ENCODE data around the gene NRARP. TPM values are rescaled to one million over a fixed set of nuclear protein-coding genes. Genes with fewer than 3 reads are reported as not detected.
A peak's percentile ranks its signal among the peaks of the same experiment; 100 is the strongest.

Gene NRARP
- total and polyA plus RNA-seq, 10 of the 15 experiments (the other 5 are each of a cell fraction or from before 2014, with no cell fraction given): 0.06 to 9.2 (median 2.2) TPM; not detected in 2

DNA sequence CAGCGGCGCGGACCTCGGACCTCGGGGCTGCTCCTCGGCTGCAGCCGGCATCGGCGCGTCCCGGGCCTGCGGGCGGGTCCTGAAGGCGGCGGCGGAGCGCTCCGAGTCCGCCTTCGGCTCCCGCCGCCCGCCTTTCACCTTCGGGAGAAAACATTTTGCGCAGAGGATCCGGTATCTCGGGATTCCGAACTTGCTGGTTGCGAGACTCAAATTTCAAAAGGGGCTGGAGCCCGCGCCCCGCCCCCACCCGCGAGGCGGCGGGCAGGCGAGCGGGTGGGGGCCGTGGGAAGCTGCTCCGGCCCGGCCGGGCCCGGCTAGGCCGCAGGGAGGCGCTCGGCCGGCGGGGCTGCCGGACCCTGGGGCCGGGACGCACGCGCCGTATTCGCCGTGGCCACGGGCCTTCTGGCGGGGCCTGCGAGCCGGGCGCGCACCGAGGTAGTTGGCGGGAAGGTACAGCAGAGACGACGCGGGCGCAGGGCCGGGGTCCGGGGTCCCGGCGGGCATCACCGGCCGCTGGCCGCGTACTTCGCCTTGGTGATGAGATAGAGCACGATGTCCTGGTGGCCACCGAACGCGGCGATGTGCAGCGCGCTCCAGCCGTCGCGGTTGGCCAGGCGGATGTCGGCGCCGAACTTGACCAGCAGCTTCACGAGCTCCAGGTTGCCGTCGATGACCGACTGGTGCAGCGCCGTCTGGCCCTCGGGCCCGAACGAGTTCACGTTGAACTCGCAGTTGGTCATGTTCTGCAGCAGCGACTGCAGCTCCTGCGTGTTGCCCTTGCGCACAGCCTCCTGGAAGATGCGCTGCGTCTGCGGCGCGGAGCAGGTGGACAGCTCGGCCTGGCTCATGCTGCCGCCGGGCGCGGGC is 757 bp downstream of the NRARP start (continued):
- TF ChIP-seq HDAC6 (IDR thresholded peaks at IDR 0.05; ENCODE audit: unreplicated experiment) (peak; percentile 74), SIN3A (IDR thresholded peaks at IDR 0.05; ENCODE audit: low read depth, low read length) (peak; percentile 41; the same call in 1 of the 2 replicates), EGR1 (IDR thresholded peaks at IDR 0.05; ENCODE audit: borderline replicate concordance in 1 of 2, low read depth in 2 of 2, low read length in 2 of 2) (no peak), LARP7 (IDR thresholded peaks at IDR 0.05) (0 out of 2 replicates have a peak, but pooled peaks have one; percentile 16), SP1 (IDR thresholded peaks at IDR 0.05; ENCODE audit: low read depth, low read length) (no peak), MEF2B (IDR thresholded peaks at IDR 0.05; ENCODE audit: partially characterized antibody, poor library complexity, severe bottlenecking) (no peak), MYC (IDR thresholded peaks at IDR 0.05; ENCODE audit: insufficient read depth, insufficient read length, insufficient replicate concordance, low read length, severe bottlenecking) (no peak), SMC3 (IDR thresholded peaks at IDR 0.05; ENCODE audit: borderline replicate concordance, low read length) (no peak), ASH2L (IDR thresholded peaks at IDR 0.05; ENCODE audit: borderline replicate concordance, low read depth) (no peak), ZNF274 (IDR thresholded peaks at IDR 0.05; ENCODE audit: insufficient read depth, insufficient read length) (no peak), ZZZ3 (IDR thresholded peaks at IDR 0.05; ENCODE audit: control insufficient read depth, insufficient read length, low read depth) (no peak), SMARCA5 (IDR thresholded peaks at IDR 0.05) (peak; percentile 50; the same call in 1 of the 2 replicates), CEBPB (IDR thresholded peaks at IDR 0.05; ENCODE audit: borderline replicate concordance in 1 of 2, low read depth in 2 of 2, low read length in 2 of 2) (no peak), ZBED1 (IDR thresholded peaks at IDR 0.05; ENCODE audit: borderline replicate concordance) (no peak), ZSCAN29 (IDR thresholded peaks at IDR 0.05) (no peak), FOS (IDR thresholded peaks at IDR 0.05; ENCODE audit: borderline replicate concordance, extremely low read depth, insufficient read length) (no peak), BHLHE40 (IDR thresholded peaks at IDR 0.05; ENCODE audit: borderline replicate concordance in 1 of 2, low read depth in 2 of 2, low read length in 1 of 2) (peak in 1 of 2 experiments; percentile 70; a peak in 2 of 4 replicates), POLR2A (IDR thresholded peaks at IDR 0.05; ENCODE audit: low read depth, low read length) (peak; percentile 3; the same call in 1 of the 2 replicates), GABPA (IDR thresholded peaks at IDR 0.05; ENCODE audit: low read depth) (no peak), RELA (IDR thresholded peaks at IDR 0.05; ENCODE audit: borderline replicate concordance, partially characterized antibody) (no peak), EED (IDR thresholded peaks at IDR 0.05; ENCODE audit: low read depth) (no peak), SRF (IDR thresholded peaks at IDR 0.05; ENCODE audit: low read depth in 2 of 2, low read length in 2 of 2) (no peak), CHD1 (IDR thresholded peaks at IDR 0.05; ENCODE audit: low read depth, low read length) (no peak), RAD21 (IDR thresholded peaks at IDR 0.05; ENCODE audit: insufficient read depth, low read depth, low read length) (peak; percentile 25; the same call in 1 of the 2 replicates), FOXM1 (IDR thresholded peaks at IDR 0.05; ENCODE audit: low read depth, low read length) (no peak), POLR2AphosphoS5 (IDR thresholded peaks at IDR 0.05; ENCODE audit: low read length) (no peak), IKZF1 (conservative IDR thresholded peaks at IDR 0.05) (peak; percentile 80), NR2F1 (conservative IDR thresholded peaks at IDR 0.05) (peak; percentile 32; the same call in 1 of the 2 replicates)
- TF ChIP-seq, protein P1, sequence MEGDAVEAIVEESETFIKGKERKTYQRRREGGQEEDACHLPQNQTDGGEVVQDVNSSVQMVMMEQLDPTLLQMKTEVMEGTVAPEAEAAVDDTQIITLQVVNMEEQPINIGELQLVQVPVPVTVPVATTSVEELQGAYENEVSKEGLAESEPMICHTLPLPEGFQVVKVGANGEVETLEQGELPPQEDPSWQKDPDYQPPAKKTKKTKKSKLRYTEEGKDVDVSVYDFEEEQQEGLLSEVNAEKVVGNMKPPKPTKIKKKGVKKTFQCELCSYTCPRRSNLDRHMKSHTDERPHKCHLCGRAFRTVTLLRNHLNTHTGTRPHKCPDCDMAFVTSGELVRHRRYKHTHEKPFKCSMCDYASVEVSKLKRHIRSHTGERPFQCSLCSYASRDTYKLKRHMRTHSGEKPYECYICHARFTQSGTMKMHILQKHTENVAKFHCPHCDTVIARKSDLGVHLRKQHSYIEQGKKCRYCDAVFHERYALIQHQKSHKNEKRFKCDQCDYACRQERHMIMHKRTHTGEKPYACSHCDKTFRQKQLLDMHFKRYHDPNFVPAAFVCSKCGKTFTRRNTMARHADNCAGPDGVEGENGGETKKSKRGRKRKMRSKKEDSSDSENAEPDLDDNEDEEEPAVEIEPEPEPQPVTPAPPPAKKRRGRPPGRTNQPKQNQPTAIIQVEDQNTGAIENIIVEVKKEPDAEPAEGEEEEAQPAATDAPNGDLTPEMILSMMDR (IDR thresholded peaks at IDR 0.05 in 2 of 3, conservative IDR thresholded peaks at IDR 0.05 in 1 of 3; ENCODE audit: control insufficient read depth in 2 of 3, extremely low read depth in 1 of 3, insufficient read depth in 1 of 3, low read depth in 3 of 3, low read length in 3 of 3): peak in 2 of 3 experiments; percentile 15 to 21; a peak in 2 of 6 replicates
- TF ChIP-seq, protein P2, sequence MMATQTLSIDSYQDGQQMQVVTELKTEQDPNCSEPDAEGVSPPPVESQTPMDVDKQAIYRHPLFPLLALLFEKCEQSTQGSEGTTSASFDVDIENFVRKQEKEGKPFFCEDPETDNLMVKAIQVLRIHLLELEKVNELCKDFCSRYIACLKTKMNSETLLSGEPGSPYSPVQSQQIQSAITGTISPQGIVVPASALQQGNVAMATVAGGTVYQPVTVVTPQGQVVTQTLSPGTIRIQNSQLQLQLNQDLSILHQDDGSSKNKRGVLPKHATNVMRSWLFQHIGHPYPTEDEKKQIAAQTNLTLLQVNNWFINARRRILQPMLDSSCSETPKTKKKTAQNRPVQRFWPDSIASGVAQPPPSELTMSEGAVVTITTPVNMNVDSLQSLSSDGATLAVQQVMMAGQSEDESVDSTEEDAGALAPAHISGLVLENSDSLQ (IDR thresholded peaks at IDR 0.05): no peak

All from GM12878 (cell line).